ENCODE results near the gene C1orf116. TPM values are rescaled to one million over a fixed set of nuclear protein-coding genes. Genes with fewer than 3 reads are reported as not detected.
A peak's percentile ranks its signal among the peaks of the same experiment; 100 is the strongest.

The C1orf116 gene
- polyA plus RNA-seq, 3 donors = 0.03 to 0.04 TPM; not detected in 1

GRCh38 chr1:207040181-207040533 is 7.6 kb upstream of the C1orf116 start:
- no peaks in the 10 kb centered on the region for H3K9me3 ChIP-seq (replicated peaks in 1 of 2; ENCODE audit: control insufficient read depth in 1 of 2, insufficient read depth in 1 of 2, low read length in 2 of 2)
- TF ChIP-seq CTCF (IDR thresholded peaks at IDR 0.05) = no peak
- H3K79me2 ChIP-seq (ENCODE audit: insufficient read depth, low read length) = peaks cover under 1% of the 10 kb centered on the region
- 86% methylated on average over 1 of the region's 3 CpGs for WGBS (ENCODE audit: insufficient coverage)
- peaks cover 22% of the 10 kb centered on the region for H4K20me1 ChIP-seq (ENCODE audit: insufficient read depth, low read length)
- DNase-seq = no peak
- H3K36me3 ChIP-seq (replicated peaks in 1 of 2; ENCODE audit: control insufficient read depth in 1 of 2, insufficient read depth in 2 of 2, low read length in 2 of 2) = peaks cover 3 to 12% of the 10 kb centered on the region in 2 donors
- Mint-ChIP-seq H3K4me1 (peaks cover 3% of the 10 kb centered on the region), H3K4me3 (no peak overlapping the region), H3K27ac (no peak overlapping the region), H3K9me3 (no peaks in the 10 kb centered on the region), H3K27me3 (ENCODE audit: low read depth in 3 of 3) (peaks cover 0 to 7% (median 4%) of the 10 kb centered on the region in 3 donors), H3K36me3 (peaks cover 10 to 14% of the 10 kb centered on the region in 2 donors)
- H3K27ac ChIP-seq (ENCODE audit: low read depth in 1 of 2, low read length in 2 of 2) = no peak overlapping the region
- intact Hi-C loops (cut with micrococcal nuclease) = no loop called here
- H3K27me3 ChIP-seq (ENCODE audit: control insufficient read depth in 2 of 2, insufficient read depth in 2 of 2, low read length in 2 of 2) = peaks cover 4 to 8% of the 10 kb centered on the region in 2 donors
- no peak overlapping the region for H2AFZ ChIP-seq (ENCODE audit: insufficient read depth, low read depth, low read length, poor library complexity, severe bottlenecking)
- no peak overlapping the region for H3K9ac ChIP-seq (ENCODE audit: insufficient read depth, low read length, poor library complexity, severe bottlenecking)
- H3K4me1 ChIP-seq (ENCODE audit: control insufficient read depth in 1 of 2, insufficient read depth in 2 of 2, low read length in 2 of 2) = no peaks in the 10 kb centered on the region
- H3K4me2 ChIP-seq (replicated peaks; ENCODE audit: extremely low read depth, low read length, poor library complexity, severe bottlenecking) = no peak overlapping the region
- no peak overlapping the region for H3K4me3 ChIP-seq (replicated peaks in 1 of 3; ENCODE audit: low read depth in 2 of 3, low read length in 3 of 3)

GRCh38 chr1:207039380-207040180 is 7.0 kb upstream of the C1orf116 start:
- no CpG with 5 or more reads among the region's 4 CpGs for WGBS (ENCODE audit: insufficient coverage)

More at GRCh38 chr1:207039380-207040180, 7.0 kb upstream of the C1orf116 start:
- Histone ChIP-seq H3K4me1 (ENCODE audit: control insufficient read depth in 1 of 2, insufficient read depth in 2 of 2, low read length in 2 of 2) (no peaks in the 10 kb centered on the region), H3K36me3 (replicated peaks in 1 of 2; ENCODE audit: control insufficient read depth in 1 of 2, insufficient read depth in 2 of 2, low read length in 2 of 2) (peaks cover 0 to 10% of the 10 kb centered on the region in 2 donors), H3K9ac (ENCODE audit: insufficient read depth, low read length, poor library complexity, severe bottlenecking) (no peak overlapping the region), H3K4me2 (replicated peaks; ENCODE audit: extremely low read depth, low read length, poor library complexity, severe bottlenecking) (no peak overlapping the region), H3K9me3 (replicated peaks in 1 of 2; ENCODE audit: control insufficient read depth in 1 of 2, insufficient read depth in 1 of 2, low read length in 2 of 2) (no peaks in the 10 kb centered on the region), H3K4me3 (replicated peaks in 1 of 3; ENCODE audit: low read depth in 2 of 3, low read length in 3 of 3) (no peak overlapping the region), H3K79me2 (ENCODE audit: insufficient read depth, low read length) (no peaks in the 10 kb centered on the region), H2AFZ (ENCODE audit: insufficient read depth, low read depth, low read length, poor library complexity, severe bottlenecking) (no peak overlapping the region), H3K27me3 (ENCODE audit: control insufficient read depth in 2 of 2, insufficient read depth in 2 of 2, low read length in 2 of 2) (peaks cover 4 to 8% of the 10 kb centered on the region in 2 donors), H3K27ac (ENCODE audit: low read depth in 1 of 2, low read length in 2 of 2) (no peak overlapping the region), H4K20me1 (ENCODE audit: insufficient read depth, low read length) (peaks cover 16% of the 10 kb centered on the region)
- intact Hi-C loops (cut with micrococcal nuclease) = no loop called here
- peaks cover 0 to 7% (median 5%) of the 10 kb centered on the region in 3 donors for H3K27me3 Mint-ChIP-seq (ENCODE audit: low read depth in 3 of 3)
- H3K9me3 Mint-ChIP-seq = no peaks in the 10 kb centered on the region
- H3K4me3 Mint-ChIP-seq = no peak overlapping the region
- DNase-seq = no peak
- H3K4me1 Mint-ChIP-seq = peaks cover 3% of the 10 kb centered on the region
- no peak for TF ChIP-seq CTCF (IDR thresholded peaks at IDR 0.05)
- peaks cover 6 to 11% of the 10 kb centered on the region in 2 donors for H3K36me3 Mint-ChIP-seq
- H3K27ac Mint-ChIP-seq = peak overlapping the region in 1 of 7 donors; percentile 1
